Uterus (tissue), 2 donors: ENCODE measurements around the gene MYO1A.

ENCODE experiments used
- POLR2A ChIP-seq, 2 donors: fragments of 450-650 bp; IDR thresholded peaks; one replicate each; pipeline ENCODE4 v1.6.1; 2016; ENCODE audit warnings: antibody characterized with exemption in 2 of 2, mild to moderate bottlenecking in 1 of 2, moderate library complexity in 1 of 2
- TF ChIP-seq, protein P1 (sequence below), 4 experiments: fragments of 200-600 bp in 2 of 4; fragments of 450-650 bp in 2 of 4; sonication (generic) in 2 of 4; IDR thresholded peaks; one replicate each; pipeline ENCODE4 v1.5.1; 2016 to 2019; ENCODE audit warnings: antibody characterized with exemption in 4 of 4, mild to moderate bottlenecking in 2 of 4, moderate library complexity in 1 of 4

DNA sequence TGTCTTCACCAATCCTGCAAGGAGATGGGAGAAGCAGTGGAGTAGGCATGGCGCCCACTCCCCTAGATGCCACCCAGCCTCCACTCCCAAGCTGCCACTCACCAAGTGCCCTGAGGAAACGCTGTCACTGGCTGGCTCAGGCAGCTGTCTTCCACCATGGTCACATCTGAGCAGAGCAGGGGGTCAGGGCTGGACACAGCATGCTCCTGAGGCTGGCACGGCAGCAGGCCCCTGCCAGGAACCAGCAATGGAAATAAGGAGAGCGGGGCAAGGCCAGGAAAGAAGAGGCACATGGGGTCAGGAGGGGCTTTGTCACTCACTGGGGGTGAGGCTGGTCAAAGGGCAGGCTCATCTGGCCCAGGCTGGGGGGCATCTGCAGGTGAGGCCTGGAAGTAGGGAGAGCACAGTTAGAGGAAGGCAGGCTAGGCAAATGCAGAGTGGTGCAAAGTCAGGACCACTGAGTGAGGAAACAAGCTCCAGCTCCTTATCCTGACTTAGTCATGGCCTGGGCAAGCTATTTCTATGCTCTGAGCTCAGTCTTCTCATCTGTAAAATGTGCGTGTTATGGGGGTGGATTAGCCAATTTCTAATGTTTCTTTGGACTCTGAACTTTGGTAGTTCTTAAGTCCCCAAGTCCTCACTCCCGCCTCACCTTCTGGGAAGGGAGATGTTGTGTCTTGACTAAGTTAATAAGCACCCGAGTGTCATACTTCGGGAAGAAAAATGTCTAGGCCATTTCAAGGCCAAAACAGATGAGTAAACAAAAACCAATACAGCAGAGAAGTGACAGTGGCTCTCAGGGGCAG, 47.0 kb upstream of the MYO1A start:
- no peak for TF ChIP-seq POLR2A (IDR thresholded peaks at IDR 0.05)
- TF ChIP-seq, protein P1, sequence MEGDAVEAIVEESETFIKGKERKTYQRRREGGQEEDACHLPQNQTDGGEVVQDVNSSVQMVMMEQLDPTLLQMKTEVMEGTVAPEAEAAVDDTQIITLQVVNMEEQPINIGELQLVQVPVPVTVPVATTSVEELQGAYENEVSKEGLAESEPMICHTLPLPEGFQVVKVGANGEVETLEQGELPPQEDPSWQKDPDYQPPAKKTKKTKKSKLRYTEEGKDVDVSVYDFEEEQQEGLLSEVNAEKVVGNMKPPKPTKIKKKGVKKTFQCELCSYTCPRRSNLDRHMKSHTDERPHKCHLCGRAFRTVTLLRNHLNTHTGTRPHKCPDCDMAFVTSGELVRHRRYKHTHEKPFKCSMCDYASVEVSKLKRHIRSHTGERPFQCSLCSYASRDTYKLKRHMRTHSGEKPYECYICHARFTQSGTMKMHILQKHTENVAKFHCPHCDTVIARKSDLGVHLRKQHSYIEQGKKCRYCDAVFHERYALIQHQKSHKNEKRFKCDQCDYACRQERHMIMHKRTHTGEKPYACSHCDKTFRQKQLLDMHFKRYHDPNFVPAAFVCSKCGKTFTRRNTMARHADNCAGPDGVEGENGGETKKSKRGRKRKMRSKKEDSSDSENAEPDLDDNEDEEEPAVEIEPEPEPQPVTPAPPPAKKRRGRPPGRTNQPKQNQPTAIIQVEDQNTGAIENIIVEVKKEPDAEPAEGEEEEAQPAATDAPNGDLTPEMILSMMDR (IDR thresholded peaks at IDR 0.05), result no peak
